Measurements from ENCODE around the gene GRB7.

GRB7 gene

DNA sequence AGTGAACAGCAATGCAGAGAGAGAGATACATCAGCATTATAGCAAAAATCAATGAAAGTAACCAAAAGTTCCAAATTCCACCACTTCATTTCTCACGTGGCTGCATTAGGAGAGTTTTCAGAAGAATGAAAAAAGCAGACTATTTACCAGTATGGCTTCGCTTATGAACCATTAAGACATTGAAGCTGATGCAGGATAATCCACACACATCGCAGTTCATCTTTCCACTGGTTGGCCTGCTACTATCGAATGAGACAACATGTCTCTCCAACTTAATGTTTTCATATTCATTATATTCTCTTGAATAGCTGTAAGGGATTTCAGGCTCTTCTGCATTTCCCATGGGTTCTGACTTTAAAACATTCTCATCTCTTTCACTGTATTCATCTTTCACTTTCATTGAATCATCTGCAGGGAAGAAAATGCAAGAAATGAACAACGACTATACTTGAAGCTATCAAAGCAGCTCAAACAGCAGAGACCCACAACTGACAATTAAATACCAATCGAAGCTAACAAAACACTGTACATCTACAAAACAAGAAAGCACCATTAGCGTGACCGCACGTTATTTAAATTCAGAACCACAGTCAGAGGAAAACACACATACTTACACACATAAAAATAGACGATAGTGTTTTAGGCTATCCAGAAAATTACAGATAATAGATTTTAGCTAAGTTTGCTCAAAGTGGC, 54.9 kb downstream of the GRB7 start:
- H3K4me3 ChIP-seq (ENCODE audit: low read depth, low read length): no peak overlapping the region

DNA sequence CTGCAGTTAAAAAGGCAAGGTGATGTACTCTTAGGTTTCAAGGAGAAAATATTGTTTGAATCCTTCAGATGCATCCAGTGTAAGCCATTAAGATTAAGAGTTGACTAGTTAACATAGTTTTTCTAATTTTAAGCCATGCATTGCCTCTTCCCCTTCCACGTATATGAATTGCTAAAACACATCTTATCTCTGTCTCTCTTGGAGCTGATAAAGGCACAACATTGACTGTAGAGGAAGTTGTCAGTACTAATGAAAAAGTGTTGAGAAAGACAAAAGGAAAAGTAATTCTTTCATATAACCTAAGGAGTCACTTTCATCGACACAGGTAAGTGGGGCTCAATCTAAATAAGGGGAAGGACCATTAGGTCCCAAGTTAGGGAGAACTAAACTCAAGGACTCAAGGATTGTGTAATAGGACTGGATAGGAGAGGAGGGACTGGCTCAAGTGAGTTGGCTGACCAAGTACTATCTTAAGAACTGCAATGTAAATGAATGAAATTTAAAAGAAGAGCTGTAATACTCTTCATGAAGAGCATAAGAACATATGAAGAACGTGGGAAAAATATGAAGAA, 55.6 kb downstream of the GRB7 start:
- no peak overlapping the region for H3K4me3 ChIP-seq (ENCODE audit: low read depth, low read length)

More for the DNA sequence above, 54.9 kb downstream of the GRB7 start:
- TF ChIP-seq, protein P1, sequence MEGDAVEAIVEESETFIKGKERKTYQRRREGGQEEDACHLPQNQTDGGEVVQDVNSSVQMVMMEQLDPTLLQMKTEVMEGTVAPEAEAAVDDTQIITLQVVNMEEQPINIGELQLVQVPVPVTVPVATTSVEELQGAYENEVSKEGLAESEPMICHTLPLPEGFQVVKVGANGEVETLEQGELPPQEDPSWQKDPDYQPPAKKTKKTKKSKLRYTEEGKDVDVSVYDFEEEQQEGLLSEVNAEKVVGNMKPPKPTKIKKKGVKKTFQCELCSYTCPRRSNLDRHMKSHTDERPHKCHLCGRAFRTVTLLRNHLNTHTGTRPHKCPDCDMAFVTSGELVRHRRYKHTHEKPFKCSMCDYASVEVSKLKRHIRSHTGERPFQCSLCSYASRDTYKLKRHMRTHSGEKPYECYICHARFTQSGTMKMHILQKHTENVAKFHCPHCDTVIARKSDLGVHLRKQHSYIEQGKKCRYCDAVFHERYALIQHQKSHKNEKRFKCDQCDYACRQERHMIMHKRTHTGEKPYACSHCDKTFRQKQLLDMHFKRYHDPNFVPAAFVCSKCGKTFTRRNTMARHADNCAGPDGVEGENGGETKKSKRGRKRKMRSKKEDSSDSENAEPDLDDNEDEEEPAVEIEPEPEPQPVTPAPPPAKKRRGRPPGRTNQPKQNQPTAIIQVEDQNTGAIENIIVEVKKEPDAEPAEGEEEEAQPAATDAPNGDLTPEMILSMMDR (IDR thresholded peaks at IDR 0.05; ENCODE audit: borderline replicate concordance, insufficient read depth, low read depth, low read length): no peak

DNA sequence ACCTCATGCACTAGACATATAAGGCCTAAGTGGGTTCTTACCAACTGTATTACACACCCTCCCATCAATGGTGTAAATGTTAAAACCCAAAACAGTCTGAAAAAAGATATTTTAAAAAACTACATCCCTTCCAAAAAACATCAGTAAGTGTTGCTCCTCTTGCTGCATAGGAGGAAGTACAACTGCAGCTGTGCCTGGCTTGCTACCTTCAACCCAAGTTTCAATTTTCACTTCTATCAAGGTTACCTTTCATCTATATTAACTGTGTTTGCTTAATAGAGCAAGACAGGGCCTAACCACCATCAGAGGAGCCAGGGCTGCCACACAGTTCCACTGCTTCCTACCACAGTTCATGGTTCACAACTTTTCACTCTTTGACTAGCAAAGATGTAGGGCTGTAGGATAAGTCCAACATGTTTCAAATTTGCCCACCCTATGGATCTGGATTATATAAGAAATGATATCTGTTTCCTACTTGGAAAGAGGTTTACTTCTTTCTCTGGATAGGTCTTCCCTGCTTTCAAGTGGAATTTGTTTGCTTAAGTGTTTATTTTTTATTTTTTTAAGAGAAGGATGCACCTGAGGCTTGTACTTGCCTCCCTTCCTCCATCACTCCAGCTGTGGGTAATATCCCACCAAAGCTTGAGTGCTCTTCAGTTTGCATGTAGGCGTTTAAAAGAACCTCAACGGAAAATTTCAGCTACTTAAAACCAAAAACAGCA, 56.7 kb downstream of the GRB7 start:
- TF ChIP-seq, protein P1 (IDR thresholded peaks at IDR 0.05; ENCODE audit: borderline replicate concordance, insufficient read depth, low read depth, low read length): no peak
- H3K4me3 ChIP-seq (ENCODE audit: low read depth, low read length): no peak overlapping the region

More for the DNA sequence above, 55.6 kb downstream of the GRB7 start:
- TF ChIP-seq, protein P1 (IDR thresholded peaks at IDR 0.05; ENCODE audit: borderline replicate concordance, insufficient read depth, low read depth, low read length): no peak

Data from GM12875 (cell line).